Transverse colon (tissue), 4 donors: ENCODE results near the gene PTPRO.

Experiments used
- EP300 ChIP-seq: sonication (generic); formaldehyde crosslinking; IDR thresholded peaks from one replicate; pipeline ENCODE4 v1.6.1; 2017; ENCODE audit warnings: antibody characterized with exemption, low read depth
- POLR2A ChIP-seq: fragments of 450-650 bp; IDR thresholded peaks from one replicate; pipeline ENCODE4 v1.6.1; 2016; ENCODE audit warnings: antibody characterized with exemption, mild to moderate bottlenecking, moderate library complexity
- POLR2AphosphoS5 ChIP-seq, 3 donors: sonication (generic); formaldehyde crosslinking; IDR thresholded peaks; one replicate each; pipeline ENCODE4 v1.6.1; 2016; ENCODE audit warnings: antibody characterized with exemption in 3 of 3
- TF ChIP-seq, protein P1 (sequence below), 5 experiments: fragments of 200-600 bp in 3 of 5; fragments of 450-650 bp in 2 of 5; sonication (generic) in 3 of 5; IDR thresholded peaks; 1 replicate in 2 of 5; 2 replicates in 3 of 5; pipeline ENCODE4 v1.5.1; 2016 to 2017; ENCODE audit warnings: antibody characterized with exemption in 5 of 5, inconsistent platforms in 3 of 5, mild to moderate bottlenecking in 2 of 5, moderate library complexity in 1 of 5

- TF ChIP-seq, protein P1, sequence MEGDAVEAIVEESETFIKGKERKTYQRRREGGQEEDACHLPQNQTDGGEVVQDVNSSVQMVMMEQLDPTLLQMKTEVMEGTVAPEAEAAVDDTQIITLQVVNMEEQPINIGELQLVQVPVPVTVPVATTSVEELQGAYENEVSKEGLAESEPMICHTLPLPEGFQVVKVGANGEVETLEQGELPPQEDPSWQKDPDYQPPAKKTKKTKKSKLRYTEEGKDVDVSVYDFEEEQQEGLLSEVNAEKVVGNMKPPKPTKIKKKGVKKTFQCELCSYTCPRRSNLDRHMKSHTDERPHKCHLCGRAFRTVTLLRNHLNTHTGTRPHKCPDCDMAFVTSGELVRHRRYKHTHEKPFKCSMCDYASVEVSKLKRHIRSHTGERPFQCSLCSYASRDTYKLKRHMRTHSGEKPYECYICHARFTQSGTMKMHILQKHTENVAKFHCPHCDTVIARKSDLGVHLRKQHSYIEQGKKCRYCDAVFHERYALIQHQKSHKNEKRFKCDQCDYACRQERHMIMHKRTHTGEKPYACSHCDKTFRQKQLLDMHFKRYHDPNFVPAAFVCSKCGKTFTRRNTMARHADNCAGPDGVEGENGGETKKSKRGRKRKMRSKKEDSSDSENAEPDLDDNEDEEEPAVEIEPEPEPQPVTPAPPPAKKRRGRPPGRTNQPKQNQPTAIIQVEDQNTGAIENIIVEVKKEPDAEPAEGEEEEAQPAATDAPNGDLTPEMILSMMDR (IDR thresholded peaks at IDR 0.05), result no peak
- TF ChIP-seq POLR2AphosphoS5 (IDR thresholded peaks at IDR 0.05) (no peak), POLR2A (no peak), EP300 (no peak)
Observed at GRCh38 chr12:15620741-15621539, 298.6 kb downstream of the PTPRO start.
